Natural killer cell (primary cell): ENCODE results near the gene FADS2. TPM values are rescaled to one million over a fixed set of nuclear protein-coding genes. Genes with fewer than 3 reads are reported as not detected.
A peak's percentile ranks its signal among the peaks of the same experiment; 100 is the strongest.

Experiments used
- ATAC-seq, 3 donors: fragments of 150-1000 bp in 2 of 3; fragments of 200-7000 bp in 1 of 3; cut with Tn5 transposase; 1 replicate in 1 of 3; 2 replicates in 2 of 3; pipeline ENCODE4 v1.10.0; 2021; ENCODE audit warnings: mild to moderate bottlenecking in 2 of 3, moderate library complexity in 2 of 3
- DNase-seq, 2 donors: peaks; one replicate each; pipeline versions ENCODE4 v3.0.0 to v3.0.0-alpha.2; 2013 to 2021; ENCODE audit warnings: mixed read lengths in 1 of 2
- H3K27ac ChIP-seq: one replicate; pipeline ENCODE4 v1.5.1; 2013; ENCODE audit warnings: mild to moderate bottlenecking, low read length
- H3K27me3 ChIP-seq: one replicate; pipeline ENCODE4 v1.6.1; 2013; ENCODE audit warnings: low read length; ENCODE audit not compliant: control insufficient read depth, insufficient read depth
- H3K36me3 ChIP-seq: one replicate; pipeline ENCODE4 v1.6.1; 2013; ENCODE audit warnings: low read length; ENCODE audit not compliant: control insufficient read depth, insufficient read depth
- H3K4me1 ChIP-seq: one replicate; pipeline ENCODE4 v1.6.1; 2013; ENCODE audit warnings: low read length; ENCODE audit not compliant: control insufficient read depth, insufficient read depth
- H3K4me3 ChIP-seq: one replicate; pipeline ENCODE4 v1.5.1; 2013; ENCODE audit warnings: low read length
- H3K9me3 ChIP-seq: one replicate; pipeline ENCODE4 v1.6.1; 2013; ENCODE audit warnings: low read length; ENCODE audit not compliant: control insufficient read depth, insufficient read depth
- H3K27ac Mint-ChIP-seq, 2 donors: one replicate each; pipeline ENCODE4 v1.8.0; 2022; ENCODE audit warnings: mild to moderate bottlenecking in 2 of 2, mixed read lengths in 2 of 2, moderate library complexity in 1 of 2
- H3K27me3 Mint-ChIP-seq, 2 donors: one replicate each; pipeline ENCODE4 v1.8.0; 2022; ENCODE audit warnings: low read depth in 2 of 2, mixed read lengths in 2 of 2
- H3K36me3 Mint-ChIP-seq: one replicate; pipeline ENCODE4 v1.8.0; 2022; ENCODE audit warnings: mixed read lengths
- H3K4me1 Mint-ChIP-seq, 2 donors: one replicate each; pipeline ENCODE4 v1.8.0; 2022; ENCODE audit warnings: mixed read lengths in 2 of 2
- H3K4me3 Mint-ChIP-seq: one replicate; pipeline ENCODE4 v1.8.0; 2022; ENCODE audit warnings: mild to moderate bottlenecking, moderate library complexity, mixed read lengths
- H3K9me3 Mint-ChIP-seq, 2 donors: one replicate each; pipeline ENCODE4 v1.8.0; 2022; ENCODE audit warnings: mixed read lengths in 2 of 2
- CTCF ChIP-seq: fragments of 200-600 bp; IDR thresholded peaks from one replicate; pipeline ENCODE4 v1.8.0; 2022; ENCODE audit warnings: antibody characterized with exemption
- WGBS: methylation state at CpG from one replicate; pipeline ENCODE4 v1.1.7; 2013; ENCODE audit warnings: missing lambda C conversion rate; ENCODE audit not compliant: insufficient coverage; 5-methylcytosine and 5-hydroxymethylcytosine counted together
- intact Hi-C: fragments of 100-400 bp; cut with micrococcal nuclease; formaldehyde crosslinking; loops from one replicate; pipeline ENCODE4 v1.14.2; 2022
- total RNA-seq, 4 donors: library from RNA; stranded (reverse); fragments of 120-200 nt in 1 of 4; gene quantifications; one replicate each; pipeline versions ENCODE4 v1.2.3 to v1.2.4, GENCODE V29; 2013 to 2022

Gene FADS2
- total RNA-seq, 3 donors from 2014 or later (not counting 1 experiment from before 2014, with no cell fraction given), result 30.4 to 52.7 (median 34.4) TPM

DNA sequence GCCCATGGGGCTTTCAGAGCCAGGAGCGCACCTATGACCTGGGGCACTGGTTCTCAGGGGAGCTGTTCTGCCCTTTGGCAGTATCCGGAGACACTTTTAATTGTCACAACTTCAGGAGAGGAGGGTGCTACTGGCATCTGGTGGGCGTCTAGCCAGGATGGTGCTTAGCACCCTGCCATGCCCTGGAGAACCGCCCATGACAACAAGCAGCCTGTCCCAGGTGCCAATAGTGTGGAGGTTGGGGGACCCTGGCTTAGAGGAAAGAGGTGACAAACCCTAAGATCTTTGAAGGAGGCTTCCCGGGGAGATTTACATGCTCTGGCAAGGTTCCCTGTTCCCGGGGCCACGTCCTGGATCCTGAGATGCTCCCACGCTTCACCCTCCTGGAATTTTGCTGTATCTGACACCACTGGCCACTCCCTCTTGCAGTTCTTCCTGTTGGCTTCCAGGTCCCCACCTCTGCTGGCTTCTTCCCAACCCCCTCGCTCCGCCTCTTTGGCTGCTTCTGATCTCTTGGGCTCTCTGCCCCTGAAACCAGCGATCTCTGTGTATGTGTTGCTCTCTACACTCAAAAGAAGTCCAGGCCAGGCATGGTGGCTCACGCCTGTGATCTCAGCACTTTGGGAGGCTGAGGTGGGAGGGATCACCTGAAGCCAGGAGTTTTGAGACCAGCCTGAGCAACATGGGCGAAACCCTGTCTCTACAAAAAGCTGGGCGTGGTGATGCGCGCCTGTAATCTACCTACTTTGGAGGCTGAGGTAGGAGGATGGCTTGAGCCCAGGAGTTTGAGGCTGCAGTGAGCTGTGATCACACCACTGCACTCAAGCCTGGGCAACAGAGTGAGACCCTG is 32.2 kb downstream of the FADS2 start:
- no peak overlapping the region for H3K27ac ChIP-seq
- no peaks in the 10 kb centered on the region for H3K36me3 Mint-ChIP-seq
- DNase-seq, result no peak
- no peaks in the 10 kb centered on the region for H3K9me3 Mint-ChIP-seq
- no peak overlapping the region for H3K27ac Mint-ChIP-seq
- no peak for TF ChIP-seq CTCF
- no peaks in the 10 kb centered on the region for H3K27me3 Mint-ChIP-seq
- H3K36me3 ChIP-seq, result no peaks in the 10 kb centered on the region
- no peaks in the 10 kb centered on the region for H3K27me3 ChIP-seq
- H3K4me3 ChIP-seq, result no peak overlapping the region
- no peaks in the 10 kb centered on the region for H3K9me3 ChIP-seq
- H3K4me1 ChIP-seq, result no peaks in the 10 kb centered on the region
- ATAC-seq, result no peak
- intact Hi-C loops, result no loop called here
- 96% methylated on average over 16 of the region's 16 CpGs for WGBS
- H3K4me1 Mint-ChIP-seq, result no peaks in the 10 kb centered on the region
- H3K4me3 Mint-ChIP-seq, result no peak overlapping the region

GRCh38 chr11:61861634-61862033 is 33.5 kb downstream of the FADS2 start:
- Mint-ChIP-seq H3K9me3 (no peaks in the 10 kb centered on the region), H3K36me3 (no peaks in the 10 kb centered on the region), H3K27ac (peak overlapping the region in 1 of 2 donors; percentile 53), H3K4me1 (no peaks in the 10 kb centered on the region), H3K27me3 (no peaks in the 10 kb centered on the region), H3K4me3 (no peak overlapping the region)
- H3K9me3 ChIP-seq, result no peaks in the 10 kb centered on the region
- no peaks in the 10 kb centered on the region for H3K4me1 ChIP-seq
- no peaks in the 10 kb centered on the region for H3K27me3 ChIP-seq
- H3K36me3 ChIP-seq, result no peaks in the 10 kb centered on the region
- H3K27ac ChIP-seq, result no peak overlapping the region
- 90% methylated on average over 8 of the region's 9 CpGs for WGBS
- no peak for TF ChIP-seq CTCF
- intact Hi-C loops, result no loop called here
- no peak overlapping the region for H3K4me3 ChIP-seq
- ATAC-seq (no peak), DNase-seq (no peak)

DNA sequence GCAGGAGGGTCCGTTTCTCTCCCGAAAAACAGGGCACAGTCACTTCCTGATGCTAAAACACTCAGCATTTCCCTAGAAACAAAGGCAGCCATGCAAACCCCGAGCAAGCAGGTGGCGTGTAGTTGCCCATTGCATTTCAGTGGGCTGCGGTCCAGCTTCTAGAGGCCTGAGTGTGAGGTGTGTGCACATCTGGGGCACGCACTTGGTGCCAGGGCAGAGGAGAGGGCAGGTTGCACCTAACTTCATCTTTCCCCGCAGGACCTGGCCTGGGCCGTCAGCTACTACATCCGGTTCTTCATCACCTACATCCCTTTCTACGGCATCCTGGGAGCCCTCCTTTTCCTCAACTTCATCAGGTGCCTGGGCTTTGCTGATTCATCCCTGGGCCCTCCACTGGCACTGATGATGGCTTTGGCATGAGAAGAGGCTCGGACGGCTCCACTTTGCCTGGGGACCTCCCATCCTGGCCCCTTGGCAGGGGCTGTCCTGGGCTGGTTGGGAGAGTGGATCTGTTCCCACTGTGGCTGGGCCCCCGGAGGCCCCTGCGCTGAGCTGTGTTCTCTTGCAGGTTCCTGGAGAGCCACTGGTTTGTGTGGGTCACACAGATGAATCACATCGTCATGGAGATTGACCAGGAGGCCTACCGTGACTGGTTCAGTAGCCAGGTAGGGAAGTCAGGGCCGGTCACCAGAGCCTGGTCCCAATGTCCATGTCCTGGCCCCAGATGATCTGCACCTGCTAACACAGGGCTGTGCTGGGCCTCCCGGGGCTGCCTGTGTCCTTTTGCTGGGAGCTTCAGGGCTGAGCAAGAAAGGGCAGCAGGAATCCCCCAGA is 34.8 kb downstream of the FADS2 start:
- no peaks in the 10 kb centered on the region for H3K36me3 ChIP-seq
- Mint-ChIP-seq H3K27ac (no peak overlapping the region), H3K27me3 (no peaks in the 10 kb centered on the region), H3K36me3 (no peaks in the 10 kb centered on the region), H3K4me1 (no peaks in the 10 kb centered on the region), H3K4me3 (no peak overlapping the region), H3K9me3 (no peaks in the 10 kb centered on the region)
- H3K27ac ChIP-seq, result no peak overlapping the region
- no peaks in the 10 kb centered on the region for H3K4me1 ChIP-seq
- no peak for DNase-seq
- H3K9me3 ChIP-seq, result no peaks in the 10 kb centered on the region
- intact Hi-C loops, result no loop called here
- WGBS, result 94% methylated on average over 18 of the region's 18 CpGs
- no peaks in the 10 kb centered on the region for H3K27me3 ChIP-seq
- no peak overlapping the region for H3K4me3 ChIP-seq
- ATAC-seq, result no peak
- TF ChIP-seq CTCF, result no peak
